Kidney (tissue), 14 donors: ENCODE results near the gene CARS1. TPM values are rescaled to one million over a fixed set of nuclear protein-coding genes. Genes with fewer than 3 reads are reported as not detected.
A peak's percentile ranks its signal among the peaks of the same experiment; 100 is the strongest.

Experiments used
- DNase-seq, 5 donors: peaks; one replicate each; pipeline ENCODE4 v3.0.0-alpha.2; 2013 to 2020
- FAIRE-seq: peaks from 2 replicates; lab custom pipeline; 2012; peaks lifted over from hg19 to GRCh38; lab: Jason Lieb, UNC
- H3K27ac ChIP-seq, 2 donors: one replicate each; pipeline ENCODE4 v1.7.0; 2013; ENCODE audit warnings: low read depth in 2 of 2, low read length in 2 of 2, inconsistent platforms in 1 of 2
- H3K27me3 ChIP-seq: one replicate; pipeline ENCODE4 v1.7.1; 2013; ENCODE audit warnings: low read length, inconsistent platforms; ENCODE audit not compliant: control insufficient read depth, insufficient read depth
- H3K36me3 ChIP-seq, 3 donors: one replicate each; pipeline versions ENCODE4 v1.7.0 to v1.7.1; 2013; ENCODE audit warnings: low read length in 3 of 3, control low read depth in 1 of 3, inconsistent platforms in 1 of 3; ENCODE audit not compliant: insufficient read depth in 3 of 3, control insufficient read depth in 2 of 3
- H3K4me1 ChIP-seq, 3 donors: one replicate each; pipeline versions ENCODE4 v1.7.0 to v1.7.1; 2013; ENCODE audit warnings: low read length in 3 of 3, inconsistent platforms in 1 of 3, low read depth in 1 of 3; ENCODE audit not compliant: control insufficient read depth in 2 of 3, insufficient read depth in 2 of 3
- H3K4me3 ChIP-seq, 3 donors: one replicate each; pipeline versions ENCODE4 v1.7.0 to v1.8.1; 2013; ENCODE audit warnings: low read length in 3 of 3, control low read depth in 1 of 3, inconsistent platforms in 1 of 3
- H3K9ac ChIP-seq, 3 donors: one replicate each; pipeline versions ENCODE4 v1.7.0 to v1.7.1; 2013; ENCODE audit warnings: low read length in 3 of 3, control low read depth in 1 of 3, inconsistent platforms in 1 of 3
- H3K9me3 ChIP-seq, 3 donors: one replicate each; pipeline versions ENCODE4 v1.7.0 to v1.7.1; 2013; ENCODE audit warnings: low read length in 3 of 3, control low read depth in 1 of 3, inconsistent platforms in 1 of 3; ENCODE audit not compliant: control insufficient read depth in 2 of 3, insufficient read depth in 1 of 3
- CTCF ChIP-seq: IDR thresholded peaks from 3 replicates; pipeline ENCODE4 v1.5.1; 2012; ENCODE audit warnings: mild to moderate bottlenecking, moderate library complexity, borderline replicate concordance; ENCODE audit not compliant: insufficient read depth; ENCODE audit errors: extremely low read depth
- intact Hi-C: fragments of 100-400 bp; cut with DNase I; formaldehyde crosslinking; loops from one replicate; pipeline ENCODE4 v1.11.1; 2022
- polyA plus RNA-seq: library from polyadenylated mRNA; stranded (reverse); fragments of 350-450 nt; fragmentation: Illumina TruSeq; extraction: RNeasy Lipid Tissue Mini Kit (QIAGEN cat#74804); gene quantifications from one replicate; pipeline ENCODE4 v1.2.3, GENCODE V29; 2014; ENCODE audit warnings: low read depth, low replicate concordance; ENCODE audit not compliant: insufficient read depth
- total RNA-seq: library from RNA; stranded (reverse); fragmentation: NEBNext Ultra II Directional; extraction: Animal tissue kit (Norgen Biotek cat#: 25700); gene quantifications from one replicate; pipeline ENCODE4 v1.2.1, GENCODE V29; 2021
- donor health status: control.
- donor health status: control.
- donor health status: control.
- donor health status: control.
- donor health status: control.
- donor health status: DM: yes; HTN: yes; CAD: no.
- donor health status: Normal renal cell carcinoma (clear cell type).

CARS1 gene
- total and polyA plus RNA-seq, 2 donors from 2014 or later, result 26.5 to 49.5 TPM

DNA sequence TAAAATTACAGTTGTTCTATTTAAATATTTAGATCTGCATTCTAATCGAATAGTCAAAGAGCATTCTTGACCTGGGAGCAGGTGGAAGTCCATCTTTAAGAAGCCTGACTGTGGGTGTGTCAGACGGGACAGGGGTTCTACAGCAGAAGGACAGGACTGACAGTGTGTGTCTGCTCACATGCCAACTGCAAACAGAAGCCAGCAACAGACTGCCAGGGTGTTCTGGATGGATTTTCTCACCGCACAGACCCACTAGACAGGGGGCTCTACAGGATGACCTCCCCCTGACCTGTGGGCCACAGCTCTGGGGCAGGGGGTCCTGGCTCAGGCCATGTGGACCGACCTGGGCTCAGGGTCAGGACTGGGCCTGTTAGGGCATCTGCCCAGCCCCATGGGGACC is 42.3 kb downstream of the CARS1 start:
- Histone ChIP-seq H3K4me1 (no peaks in the 10 kb centered on the region), H3K4me3 (no peak overlapping the region), H3K9me3 (no peaks in the 10 kb centered on the region), H3K27me3 (no peaks in the 10 kb centered on the region), H3K9ac (no peak overlapping the region), H3K27ac (no peak overlapping the region), H3K36me3 (peaks cover 0 to 40% (median 25%) of the 10 kb centered on the region in 3 donors)
- intact Hi-C loops, result no loop called here
- FAIRE-seq (no peak), DNase-seq (peak in 1 of 5 donors; percentile 50)
- TF ChIP-seq CTCF, result no peak

DNA sequence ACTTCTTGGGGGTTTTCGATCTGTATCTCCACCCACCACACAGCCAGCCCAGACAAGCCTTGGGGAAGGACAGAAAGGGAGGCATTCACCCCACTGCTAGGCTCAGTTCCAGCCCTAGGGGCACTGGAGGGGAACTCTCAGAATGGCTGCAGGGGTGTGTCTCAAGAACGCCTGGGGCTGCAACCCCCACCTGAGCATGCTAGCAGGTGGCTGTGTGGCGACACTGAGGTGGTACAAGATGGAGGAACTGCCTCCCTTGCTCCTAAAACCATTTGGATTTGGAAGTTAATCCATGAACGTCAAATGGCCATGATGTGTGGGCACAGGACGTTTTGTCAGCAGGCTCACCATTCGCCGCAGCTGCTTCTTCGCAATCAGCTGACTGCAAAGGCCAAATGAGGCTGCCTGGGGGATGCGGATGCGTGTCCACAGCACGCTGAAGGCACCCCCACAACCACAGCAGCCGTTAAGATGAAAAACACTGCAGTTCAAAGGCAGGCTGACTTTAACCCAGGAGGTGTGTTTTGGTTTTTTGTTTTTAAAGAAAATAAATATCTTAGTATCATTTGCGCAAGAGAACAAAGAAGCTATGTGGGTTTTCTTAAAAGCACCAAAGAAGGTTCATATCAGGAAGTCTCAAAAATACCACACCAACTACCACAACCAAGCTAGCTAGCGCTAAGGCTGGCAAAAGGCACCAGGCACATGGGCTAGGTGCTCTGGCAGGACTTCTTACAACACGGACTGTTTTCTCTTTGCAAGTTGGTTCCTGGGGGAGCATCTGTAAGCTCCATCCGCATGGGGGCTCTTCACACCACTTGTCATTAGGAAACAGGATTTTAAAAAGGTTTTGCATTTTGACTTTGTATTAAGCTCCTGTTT is 42.9 kb downstream of the CARS1 start:
- Histone ChIP-seq H3K36me3 (peaks cover 0 to 40% (median 25%) of the 10 kb centered on the region in 3 donors), H3K9me3 (no peaks in the 10 kb centered on the region), H3K9ac (no peak overlapping the region), H3K27ac (no peak overlapping the region), H3K4me3 (no peak overlapping the region), H3K27me3 (no peaks in the 10 kb centered on the region), H3K4me1 (no peaks in the 10 kb centered on the region)
- DNase-seq (peak in 1 of 5 donors; percentile 74), FAIRE-seq (no peak)
- TF ChIP-seq CTCF, result no peak
- intact Hi-C loops, result no loop called here

DNA sequence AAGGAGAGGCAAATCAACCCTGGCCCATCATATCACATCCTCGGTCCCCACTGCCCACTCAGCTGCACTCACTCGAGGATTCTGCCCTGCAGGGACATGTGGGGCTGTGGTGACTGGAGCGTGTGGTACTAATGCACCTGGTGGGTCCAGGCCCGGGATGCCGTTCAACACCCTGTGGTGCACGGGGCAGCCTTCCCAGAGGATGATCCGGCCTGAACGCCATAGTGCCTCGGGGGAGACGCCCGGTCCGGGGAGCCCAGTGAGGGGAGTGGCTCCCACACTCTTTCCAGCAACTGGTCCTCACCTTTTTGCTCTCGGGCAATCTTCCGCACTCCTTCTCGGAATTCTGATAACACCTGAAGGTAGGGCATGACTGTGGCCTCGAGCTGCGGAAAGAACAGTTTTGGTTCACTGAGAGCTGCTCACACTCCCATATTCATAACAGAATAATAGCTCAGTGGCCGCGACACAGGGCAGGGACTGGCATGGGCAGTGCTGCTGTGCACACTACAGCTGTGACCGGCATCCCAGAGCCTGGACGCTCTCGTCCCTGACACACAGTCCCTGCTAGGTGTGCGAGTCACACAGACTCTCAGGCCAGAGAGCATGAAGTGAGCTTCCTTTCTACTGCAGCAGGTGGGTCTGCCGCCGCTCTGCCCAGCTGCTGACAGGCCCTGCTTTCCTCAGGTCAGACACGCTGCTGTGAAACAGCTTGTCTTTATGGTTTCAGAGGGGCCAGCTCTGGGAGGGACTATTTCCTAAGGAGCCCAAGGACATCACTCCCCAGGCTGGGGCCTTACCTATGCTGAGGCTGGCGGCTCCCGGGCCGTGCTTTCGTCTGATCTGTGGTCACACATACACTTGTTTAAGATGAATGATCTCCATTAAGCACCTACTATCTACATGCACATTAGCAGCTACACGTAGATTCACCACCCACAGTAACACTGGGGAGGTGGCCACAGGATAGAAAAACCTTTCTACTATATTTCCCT is 45.0 kb downstream of the CARS1 start:
- H3K27me3 ChIP-seq, result no peaks in the 10 kb centered on the region
- TF ChIP-seq CTCF, result no peak
- H3K4me1 ChIP-seq, result no peaks in the 10 kb centered on the region
- no peak overlapping the region for H3K4me3 ChIP-seq
- no peaks in the 10 kb centered on the region for H3K9me3 ChIP-seq
- peaks cover 0 to 24% (median 12%) of the 10 kb centered on the region in 3 donors for H3K36me3 ChIP-seq
- H3K27ac ChIP-seq, result no peak overlapping the region
- intact Hi-C loops, result no loop called here
- FAIRE-seq (no peak), DNase-seq (peak in 1 of 5 donors; percentile 66)
- no peak overlapping the region for H3K9ac ChIP-seq
